ENCODE data around the gene HYDIN. TPM values are rescaled to one million over a fixed set of nuclear protein-coding genes. Genes with fewer than 3 reads are reported as not detected.
A peak's percentile ranks its signal among the peaks of the same experiment; 100 is the strongest.

HYDIN gene
- total RNA-seq, 1 experiment from 2014 or later: 0.35 TPM

DNA sequence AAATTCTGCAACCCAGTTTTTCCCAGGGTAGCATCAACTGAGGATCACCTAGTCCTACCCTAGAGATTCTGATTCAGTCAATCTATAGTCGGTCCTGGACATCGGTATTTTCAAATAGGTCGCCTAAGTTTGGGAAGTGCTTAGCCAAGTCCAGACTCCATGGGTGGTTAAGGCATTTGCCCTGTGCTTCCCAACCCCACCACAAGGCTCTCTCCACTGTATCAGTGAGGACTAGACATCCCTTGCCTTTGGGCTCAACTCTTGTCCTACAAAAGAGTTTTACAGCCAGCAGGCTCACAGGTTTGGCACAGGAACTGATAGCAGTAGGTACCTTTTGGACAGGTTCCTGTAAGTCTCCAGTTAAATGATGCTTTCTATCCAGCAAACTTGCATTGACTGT, 13.8 kb downstream of the HYDIN start:
- DNase-seq (ENCODE audit: unreplicated experiment): peak; percentile 4
- intact Hi-C loops (cut with micrococcal nuclease): no loop called here
- Mint-ChIP-seq H3K36me3 (ENCODE audit: insufficient read depth, unreplicated experiment) (no peaks in the 10 kb centered on the region), H3K4me1 (ENCODE audit: insufficient read depth, unreplicated experiment) (no peaks in the 10 kb centered on the region), H3K27me3 (ENCODE audit: insufficient read depth, unreplicated experiment) (peaks cover 44% of the 10 kb centered on the region), H3K9me3 (ENCODE audit: unreplicated experiment) (no peaks in the 10 kb centered on the region), H3K4me3 (ENCODE audit: unreplicated experiment) (no peak overlapping the region), H3K27ac (ENCODE audit: low read depth, unreplicated experiment) (no peak overlapping the region)
- TF ChIP-seq, protein P1, sequence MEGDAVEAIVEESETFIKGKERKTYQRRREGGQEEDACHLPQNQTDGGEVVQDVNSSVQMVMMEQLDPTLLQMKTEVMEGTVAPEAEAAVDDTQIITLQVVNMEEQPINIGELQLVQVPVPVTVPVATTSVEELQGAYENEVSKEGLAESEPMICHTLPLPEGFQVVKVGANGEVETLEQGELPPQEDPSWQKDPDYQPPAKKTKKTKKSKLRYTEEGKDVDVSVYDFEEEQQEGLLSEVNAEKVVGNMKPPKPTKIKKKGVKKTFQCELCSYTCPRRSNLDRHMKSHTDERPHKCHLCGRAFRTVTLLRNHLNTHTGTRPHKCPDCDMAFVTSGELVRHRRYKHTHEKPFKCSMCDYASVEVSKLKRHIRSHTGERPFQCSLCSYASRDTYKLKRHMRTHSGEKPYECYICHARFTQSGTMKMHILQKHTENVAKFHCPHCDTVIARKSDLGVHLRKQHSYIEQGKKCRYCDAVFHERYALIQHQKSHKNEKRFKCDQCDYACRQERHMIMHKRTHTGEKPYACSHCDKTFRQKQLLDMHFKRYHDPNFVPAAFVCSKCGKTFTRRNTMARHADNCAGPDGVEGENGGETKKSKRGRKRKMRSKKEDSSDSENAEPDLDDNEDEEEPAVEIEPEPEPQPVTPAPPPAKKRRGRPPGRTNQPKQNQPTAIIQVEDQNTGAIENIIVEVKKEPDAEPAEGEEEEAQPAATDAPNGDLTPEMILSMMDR (IDR thresholded peaks at IDR 0.05; ENCODE audit: unreplicated experiment): no peak
- no TSS peak for BruUV-seq (replicated peaks)
- CTCF ChIA-PET: no interaction called here
- POLR2A ChIA-PET: no interaction called here

DNA sequence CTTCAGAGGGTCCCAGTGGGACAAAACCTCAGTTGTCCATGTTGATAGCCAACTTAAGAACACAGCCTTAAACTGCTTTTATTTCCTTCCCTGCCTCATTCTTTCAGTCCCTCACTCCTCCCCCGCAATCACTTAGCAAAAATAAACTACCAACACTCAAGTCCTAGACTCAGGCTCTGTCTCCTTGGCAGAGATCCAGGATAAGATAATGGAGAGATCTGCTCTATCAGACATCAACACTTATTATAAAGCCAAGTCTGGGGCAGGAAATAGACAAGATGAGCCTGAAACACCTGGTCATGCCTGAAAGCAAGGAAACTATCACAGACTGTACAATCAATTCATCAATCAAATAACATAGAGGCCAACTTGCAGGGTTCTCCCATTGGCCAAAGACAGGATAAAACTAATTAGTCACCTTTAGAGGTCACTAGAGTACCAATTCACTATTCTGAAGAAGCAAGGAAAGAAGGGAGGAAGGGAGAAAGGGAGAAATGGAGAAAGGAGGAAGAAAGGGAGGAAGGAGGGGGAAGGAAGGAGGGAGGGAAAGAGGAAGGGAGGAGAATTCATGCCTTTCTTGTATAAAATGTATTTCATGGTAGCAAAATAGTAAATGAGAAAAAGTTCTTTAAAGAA, 15.7 kb downstream of the HYDIN start:
- Mint-ChIP-seq H3K4me1 (ENCODE audit: insufficient read depth, unreplicated experiment) (no peaks in the 10 kb centered on the region), H3K4me3 (ENCODE audit: unreplicated experiment) (no peak overlapping the region), H3K27me3 (ENCODE audit: insufficient read depth, unreplicated experiment) (peaks cover 51% of the 10 kb centered on the region), H3K36me3 (ENCODE audit: insufficient read depth, unreplicated experiment) (no peaks in the 10 kb centered on the region), H3K27ac (ENCODE audit: low read depth, unreplicated experiment) (no peak overlapping the region), H3K9me3 (ENCODE audit: unreplicated experiment) (no peaks in the 10 kb centered on the region)
- TF ChIP-seq, protein P1 (IDR thresholded peaks at IDR 0.05; ENCODE audit: unreplicated experiment): peak; percentile 20
- ChIA-PET CTCF (interaction anchor here (1.9 kb wide), 1 partner anchor 95 kb away, joined by 6 read pairs; no protein-coding TSS in a partner anchor), POLR2A (no interaction called here)
- intact Hi-C loops (cut with micrococcal nuclease): loop anchor here (1.0 kb wide), 2 partner anchors 96 to 143 kb away; partner anchors contain the start of gene CALB2
- BruUV-seq (replicated peaks): no TSS peak
- DNase-seq (ENCODE audit: unreplicated experiment): peak; percentile 20

DNA sequence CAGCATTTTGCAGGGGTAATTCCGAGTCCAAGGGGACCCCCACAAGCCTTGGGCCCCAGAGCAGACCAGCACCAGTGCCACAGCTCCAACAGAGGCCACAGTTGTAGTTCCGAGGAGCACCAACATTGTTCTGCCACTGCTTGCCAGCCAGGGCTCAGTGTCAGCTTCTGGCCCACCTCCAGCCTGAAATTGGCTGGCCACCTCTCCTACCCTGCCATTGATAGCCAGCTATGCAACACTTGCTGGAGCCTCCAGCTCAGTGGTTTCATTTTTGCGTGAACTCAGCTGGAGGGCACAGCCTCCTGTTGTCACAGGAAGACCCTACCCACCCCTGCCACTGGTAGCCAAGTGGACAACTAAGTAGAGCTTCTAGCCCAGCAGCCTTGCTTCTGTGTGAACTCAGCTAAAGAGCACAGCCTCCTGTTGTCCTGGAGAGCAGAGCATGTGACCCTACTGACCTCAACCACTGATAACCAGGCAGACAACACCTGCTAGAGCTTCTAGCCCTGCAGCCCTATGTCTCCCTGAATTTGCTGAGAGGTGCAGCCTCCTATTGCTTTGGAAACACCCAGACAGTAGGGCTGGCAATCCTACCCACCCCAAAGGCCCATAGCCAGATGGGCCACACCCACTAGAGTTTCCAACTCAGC, 24.9 kb downstream of the HYDIN start:
- ChIA-PET CTCF (interaction anchor here (0.7 kb wide), 1 partner anchor 162 kb away, joined by 3 read pairs; no protein-coding TSS in a partner anchor), POLR2A (interaction anchor here (0.6 kb wide), 1 partner anchor 26 kb away, joined by 4 read pairs; no protein-coding TSS in a partner anchor)
- TF ChIP-seq, protein P1 (IDR thresholded peaks at IDR 0.05; ENCODE audit: unreplicated experiment): no peak
- intact Hi-C loops (cut with micrococcal nuclease): no loop called here
- no peaks in the 10 kb centered on the region for H3K4me1 Mint-ChIP-seq (ENCODE audit: insufficient read depth, unreplicated experiment)
- no peaks in the 10 kb centered on the region for H3K36me3 Mint-ChIP-seq (ENCODE audit: insufficient read depth, unreplicated experiment)
- H3K4me3 Mint-ChIP-seq (ENCODE audit: unreplicated experiment): no peak overlapping the region
- H3K27ac Mint-ChIP-seq (ENCODE audit: low read depth, unreplicated experiment): no peak overlapping the region
- no peak for DNase-seq (ENCODE audit: unreplicated experiment)
- no peaks in the 10 kb centered on the region for H3K27me3 Mint-ChIP-seq (ENCODE audit: insufficient read depth, unreplicated experiment)
- H3K9me3 Mint-ChIP-seq (ENCODE audit: unreplicated experiment): peaks cover 9% of the 10 kb centered on the region
- no TSS peak for BruUV-seq (replicated peaks)

DNA sequence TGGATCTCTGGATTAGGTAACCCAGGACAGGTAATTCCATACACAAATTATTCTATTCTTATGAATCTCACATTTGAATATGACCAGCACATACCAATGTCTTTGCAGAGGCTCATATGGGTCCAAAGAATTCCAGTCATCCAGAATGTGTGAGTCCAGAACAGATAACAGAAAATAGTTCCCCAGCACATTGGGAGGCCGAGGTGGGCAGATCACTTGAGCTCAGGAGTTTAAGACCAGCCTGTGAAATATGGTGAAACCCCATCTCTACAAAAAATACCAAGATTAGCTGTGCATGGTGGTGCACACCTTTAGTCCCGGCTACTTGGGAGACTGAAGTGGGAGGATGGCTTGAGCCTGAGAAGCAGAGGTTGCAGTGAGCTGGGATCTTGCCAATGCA, 26.9 kb downstream of the HYDIN start:
- POLR2A ChIA-PET: no interaction called here
- BruUV-seq (replicated peaks): no TSS peak
- Mint-ChIP-seq H3K27ac (ENCODE audit: low read depth, unreplicated experiment) (no peak overlapping the region), H3K4me3 (ENCODE audit: unreplicated experiment) (no peak overlapping the region), H3K36me3 (ENCODE audit: insufficient read depth, unreplicated experiment) (no peaks in the 10 kb centered on the region), H3K4me1 (ENCODE audit: insufficient read depth, unreplicated experiment) (no peaks in the 10 kb centered on the region), H3K27me3 (ENCODE audit: insufficient read depth, unreplicated experiment) (no peaks in the 10 kb centered on the region), H3K9me3 (ENCODE audit: unreplicated experiment) (peaks cover 9% of the 10 kb centered on the region)
- intact Hi-C loops (cut with micrococcal nuclease): no loop called here
- CTCF ChIA-PET: interaction anchor here (0.6 kb wide), 1 partner anchor 130 kb away, joined by 3 read pairs; no protein-coding TSS in a partner anchor
- no peak for DNase-seq (ENCODE audit: unreplicated experiment)
- TF ChIP-seq, protein P1 (IDR thresholded peaks at IDR 0.05; ENCODE audit: unreplicated experiment): no peak
